GM19239 (cell line): ENCODE results near the gene FRAS1.
"Not testable (repeated sequence)": the region's sequence is repeated elsewhere in the genome, so short reads cannot be mapped to it uniquely, and the experiment has no call there.

Source experiments
- DNase-seq: peaks from one replicate; pipeline ENCODE4 v3.0.0; 2011; ENCODE audit warnings: low spot score; ENCODE audit not compliant: insufficient read length
- FAIRE-seq: peaks from 2 replicates; lab custom pipeline; 2011; peaks lifted over from hg19 to GRCh38; lab: Jason Lieb, UNC

Gene FRAS1

DNA sequence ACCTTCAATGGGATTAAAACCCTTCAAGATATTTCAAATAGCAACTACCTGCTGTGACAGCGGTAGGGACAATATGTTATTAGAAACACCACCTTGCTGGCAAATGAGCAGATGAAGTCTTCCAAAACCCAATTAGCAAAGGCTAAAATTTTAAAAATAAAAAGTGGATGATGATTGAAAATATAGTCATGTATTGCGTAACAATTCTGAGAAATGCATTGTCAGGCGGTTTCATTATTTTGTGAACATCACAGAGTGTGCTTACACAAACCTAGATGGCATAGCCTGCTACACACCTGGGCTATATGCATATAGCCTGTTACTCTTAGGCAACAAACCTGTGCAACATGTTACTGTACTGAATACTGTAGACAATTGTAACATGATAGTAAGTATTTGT is 403.2 kb downstream of the FRAS1 start:
- DNase-seq (no peak), FAIRE-seq (no peak)

DNA sequence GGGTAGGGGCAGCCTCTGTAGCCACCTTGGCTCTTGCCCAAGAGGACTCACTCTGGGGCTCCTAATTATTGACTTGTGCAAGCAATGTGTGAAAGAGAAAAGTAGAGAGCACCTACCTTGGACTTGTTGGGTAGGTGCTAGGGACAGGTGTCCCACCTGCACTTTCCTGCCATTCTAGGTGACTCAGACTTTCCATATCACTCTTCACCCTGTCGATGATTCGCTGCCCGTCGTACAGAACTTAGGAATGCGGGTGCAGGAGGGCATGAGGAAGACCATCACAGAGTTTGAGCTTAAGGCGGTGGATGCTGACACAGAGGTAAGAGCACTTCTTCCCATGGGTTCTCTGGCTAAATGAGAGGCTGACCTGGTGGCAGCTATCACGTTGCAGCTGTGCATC is 407.1 kb downstream of the FRAS1 start:
- FAIRE-seq: no peak
- DNase-seq: no peak

DNA sequence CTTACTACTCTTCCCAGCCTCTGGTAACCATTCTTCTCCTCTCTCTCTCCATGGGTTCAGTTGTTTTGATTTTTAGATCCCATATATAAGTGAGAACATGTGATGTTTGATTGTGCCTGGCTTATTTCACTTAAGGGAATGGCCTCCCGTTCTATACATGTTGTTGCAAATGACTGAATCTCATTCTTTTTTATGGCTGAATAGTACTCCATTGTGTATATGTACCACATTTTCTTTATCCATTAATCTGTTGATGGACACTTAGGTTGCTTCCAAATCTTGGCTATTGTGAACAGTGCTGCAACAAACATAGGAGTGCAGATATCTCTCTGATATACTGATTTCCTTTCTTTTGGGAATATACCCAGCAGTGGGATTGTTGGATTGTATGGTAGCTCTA is 410.1 kb downstream of the FRAS1 start:
- not testable (repeated sequence) for DNase-seq, FAIRE-seq

DNA sequence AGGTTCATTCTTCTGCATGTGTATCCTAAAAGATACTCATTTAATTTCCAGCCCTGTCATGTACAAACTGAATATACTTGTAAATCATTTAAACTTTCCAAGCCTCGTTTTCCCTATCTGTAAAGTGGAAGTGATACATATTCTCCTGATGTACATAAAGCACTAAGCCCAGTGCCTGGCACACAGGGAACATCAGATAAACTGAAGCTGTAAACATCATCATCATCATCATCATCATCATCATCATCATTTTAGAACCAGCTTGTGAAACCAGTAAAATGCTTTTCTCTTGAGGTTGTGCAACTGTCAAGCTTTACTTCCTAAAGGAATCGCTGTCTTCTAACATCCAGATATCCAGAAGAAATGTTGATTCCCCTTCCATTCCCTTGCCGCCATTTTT is 411.1 kb downstream of the FRAS1 start:
- FAIRE-seq (no peak), DNase-seq (no peak)

DNA sequence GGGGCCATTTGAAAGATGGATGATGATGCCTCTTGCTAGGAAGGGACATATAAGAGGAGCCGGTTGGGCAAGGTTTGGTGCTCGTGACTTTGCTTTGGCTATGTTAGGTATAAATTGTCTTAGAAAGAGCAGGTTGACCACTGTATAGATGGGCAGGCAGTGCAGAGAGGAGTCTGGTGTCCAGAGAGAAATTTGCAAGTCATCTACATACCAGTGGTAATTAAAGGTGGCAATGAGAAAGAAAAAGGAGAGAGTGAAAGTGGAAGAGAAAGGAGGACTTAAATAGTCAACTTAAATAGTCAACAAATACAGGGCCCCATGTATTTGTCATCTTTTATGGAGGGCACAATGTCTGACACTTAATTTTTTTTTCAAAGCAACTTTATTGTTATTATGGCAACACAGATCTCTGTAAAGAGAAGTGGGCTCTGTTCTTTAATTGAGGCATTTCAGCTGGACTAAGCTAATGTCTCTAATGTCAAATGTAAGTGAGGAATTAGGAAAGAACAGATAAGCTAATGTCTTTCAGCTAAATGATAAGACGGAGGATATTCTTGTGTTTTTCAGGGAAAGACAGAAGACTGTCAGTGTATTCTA is 419.1 kb downstream of the FRAS1 start:
- no peak for FAIRE-seq

DNA sequence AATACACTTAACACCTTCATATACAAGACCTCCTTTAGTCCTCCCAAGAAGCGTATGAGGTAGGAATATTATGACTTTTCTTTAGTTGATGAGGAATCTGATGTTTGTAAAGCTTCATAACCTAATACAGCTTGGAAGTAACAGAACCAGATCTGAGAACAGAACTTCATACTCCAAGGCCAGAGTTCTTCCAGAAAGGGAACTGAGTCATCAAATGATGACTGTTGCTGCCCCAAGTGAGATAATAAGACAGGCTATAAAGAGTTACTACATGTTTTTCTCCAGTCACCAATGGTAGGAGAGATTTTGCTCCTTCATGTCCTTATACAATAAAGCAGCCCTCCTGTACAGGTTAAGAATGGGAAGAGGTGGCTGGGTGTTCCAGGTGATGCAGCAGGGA is 420.2 kb downstream of the FRAS1 start:
- DNase-seq (no peak), FAIRE-seq (no peak)

More for the DNA sequence above, 419.1 kb downstream of the FRAS1 start:
- no peak for DNase-seq

DNA sequence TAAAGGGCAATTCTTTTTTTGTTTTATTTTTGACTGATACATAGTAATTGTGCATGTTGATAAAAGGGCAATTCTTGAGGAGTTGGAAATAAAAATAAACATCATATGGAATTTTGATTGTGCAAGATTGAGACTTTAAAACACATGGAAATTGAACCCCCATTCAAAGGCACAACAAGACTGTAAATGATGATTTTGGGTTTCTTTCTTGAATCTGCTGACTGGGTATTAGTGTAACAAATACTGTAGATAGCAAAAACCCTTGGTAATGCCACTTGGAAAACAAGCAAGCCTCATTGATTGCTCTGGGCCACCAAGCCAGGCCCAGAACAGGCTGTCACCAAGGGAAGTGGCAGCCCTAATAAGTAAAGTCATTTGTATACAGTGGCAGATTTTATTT is 421.4 kb downstream of the FRAS1 start:
- FAIRE-seq: no peak
- no peak for DNase-seq

DNA sequence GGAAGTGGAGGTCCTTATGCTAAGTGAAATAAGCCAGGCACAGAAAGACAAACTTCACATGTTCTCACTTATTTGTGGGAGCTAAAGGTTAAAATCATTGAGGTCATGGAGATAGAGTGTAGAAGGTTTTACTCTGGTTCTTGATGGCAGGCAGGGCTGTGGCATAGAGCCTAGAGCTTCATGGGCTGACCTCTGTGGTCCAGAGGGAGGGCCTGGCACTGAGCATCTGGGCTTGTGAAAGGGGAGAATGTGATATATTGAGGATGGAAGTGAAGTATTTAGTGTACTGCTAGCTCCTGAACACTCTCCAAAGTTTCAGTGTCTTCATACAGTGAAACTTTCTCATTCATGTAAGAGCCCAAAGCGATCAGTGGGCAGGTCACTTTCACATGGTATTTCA is 423.2 kb downstream of the FRAS1 start:
- FAIRE-seq (no peak), DNase-seq (no peak)

DNA sequence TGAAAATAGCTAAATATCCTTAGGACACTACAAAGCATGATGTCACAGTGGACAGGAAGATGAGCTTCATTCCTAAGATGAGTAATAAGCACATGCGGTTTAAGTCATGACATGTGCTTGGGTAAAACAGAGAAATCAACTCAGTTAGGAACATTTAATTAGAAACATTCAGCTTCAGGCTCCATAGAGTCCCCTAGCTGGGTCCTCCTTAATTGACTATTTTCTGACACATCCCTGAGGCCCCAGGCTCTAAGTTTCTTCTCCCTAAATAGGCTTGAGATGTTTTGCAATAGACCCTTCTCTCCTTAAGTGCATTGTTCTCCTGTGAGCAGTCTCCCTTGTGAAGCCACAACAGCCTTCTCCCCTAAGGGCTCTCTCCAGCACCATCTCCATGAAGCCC is 424.1 kb downstream of the FRAS1 start:
- DNase-seq (no peak), FAIRE-seq (no peak)

DNA sequence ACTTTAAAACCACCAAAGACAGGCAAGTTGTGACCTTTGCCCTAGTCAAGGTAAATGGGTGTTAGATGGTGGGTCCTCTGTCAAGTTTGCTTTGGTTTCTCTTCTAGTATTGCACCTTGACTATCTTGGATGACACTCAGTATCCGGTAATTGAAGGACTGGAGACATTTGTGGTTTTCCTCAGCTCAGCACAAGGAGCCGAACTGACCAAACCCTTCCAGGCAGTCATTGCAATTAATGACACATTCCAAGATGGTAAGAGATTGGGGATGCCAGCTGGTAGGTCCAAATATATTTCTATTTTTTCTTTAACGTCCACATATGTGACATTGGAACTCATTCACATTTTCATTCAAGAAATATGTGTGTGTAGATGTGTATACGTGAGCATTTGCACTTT is 425.2 kb downstream of the FRAS1 start:
- no peak for FAIRE-seq
- DNase-seq: no peak

DNA sequence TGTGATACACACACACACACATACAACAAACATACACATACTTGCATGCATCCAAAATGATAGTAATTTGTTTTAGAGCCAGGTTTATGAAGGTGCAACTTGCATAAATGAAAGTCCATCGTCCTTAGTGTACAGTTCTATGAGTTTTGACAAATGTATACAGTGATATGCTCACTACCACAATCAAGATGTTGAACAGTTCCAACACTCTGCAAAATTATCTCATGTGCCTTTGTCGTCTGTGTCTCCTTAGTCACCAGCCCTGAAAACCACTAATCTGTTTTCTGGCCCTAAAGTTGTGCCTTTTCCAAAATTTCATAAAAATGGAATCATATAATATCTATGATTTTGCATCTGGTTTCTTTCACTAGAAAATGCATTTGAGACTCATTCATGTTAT is 426.7 kb downstream of the FRAS1 start:
- DNase-seq (no peak), FAIRE-seq (no peak)

DNA sequence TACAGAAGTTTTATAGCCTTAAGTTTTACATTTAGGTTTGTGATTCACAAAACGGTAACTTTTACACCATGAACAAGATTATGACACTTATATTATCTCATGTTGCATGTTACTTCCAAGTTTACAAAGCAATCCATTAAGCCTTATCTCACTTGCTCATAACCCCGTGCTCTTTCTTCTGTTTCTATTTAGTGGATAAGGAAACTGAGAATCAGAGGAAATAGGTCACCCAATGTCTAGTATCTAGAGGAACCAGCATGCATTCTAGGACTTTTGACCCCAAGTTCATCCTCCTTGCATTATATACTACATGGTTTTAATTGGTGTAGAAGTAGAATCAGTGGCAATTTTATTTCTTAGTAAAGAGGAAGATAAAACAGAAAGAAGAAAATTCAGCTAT is 427.5 kb downstream of the FRAS1 start:
- no peak for FAIRE-seq
- no peak for DNase-seq

DNA sequence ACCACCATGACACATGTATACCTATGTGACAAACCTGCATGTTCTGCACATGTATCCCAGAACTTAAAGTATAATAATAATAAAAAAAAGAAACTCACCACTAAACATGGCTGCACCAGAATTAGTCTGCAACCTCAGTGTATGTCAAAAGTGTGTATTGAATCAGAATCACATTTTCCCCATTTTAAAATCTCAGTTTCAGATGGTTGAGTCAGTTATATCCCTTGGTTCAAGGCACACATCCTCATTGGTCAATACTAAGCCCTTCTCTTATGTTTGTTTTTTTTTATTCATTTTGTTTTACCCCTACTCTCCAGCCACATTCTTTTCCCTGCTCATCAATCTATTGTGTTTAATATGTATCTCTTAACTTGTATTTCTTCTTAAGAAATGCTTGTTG is 436.6 kb downstream of the FRAS1 start:
- FAIRE-seq: no peak

DNA sequence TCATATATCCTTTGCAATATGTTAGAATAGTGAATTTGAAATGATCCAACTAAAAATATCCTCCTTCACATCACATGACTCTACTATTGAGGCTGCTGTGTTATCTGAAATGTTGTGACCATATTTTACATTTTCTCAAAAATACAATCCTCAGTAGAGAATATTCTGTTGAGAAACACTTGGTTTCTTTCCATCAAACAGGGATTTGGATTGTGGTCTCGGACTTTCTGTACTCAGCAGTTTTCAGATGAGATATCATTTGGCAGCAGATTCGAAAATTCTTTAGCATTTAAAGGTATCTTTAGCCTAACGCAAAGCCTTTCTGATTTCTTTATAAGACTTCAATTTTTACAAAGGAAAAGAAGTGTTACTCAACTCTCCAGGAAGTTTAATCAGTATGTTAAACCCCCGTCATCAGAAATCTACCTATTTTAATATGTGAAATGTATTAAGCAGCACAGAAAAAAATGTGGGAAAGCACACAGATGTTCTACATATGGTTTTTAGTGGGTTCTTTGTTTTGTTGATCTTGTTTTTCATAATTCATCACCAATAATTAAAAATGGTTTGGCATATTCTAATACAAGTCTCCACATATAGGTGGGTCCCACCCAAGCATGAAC is 439.0 kb downstream of the FRAS1 start:
- peak; percentile 71 for FAIRE-seq

More for the DNA sequence above, 436.6 kb downstream of the FRAS1 start:
- DNase-seq: no peak

DNA sequence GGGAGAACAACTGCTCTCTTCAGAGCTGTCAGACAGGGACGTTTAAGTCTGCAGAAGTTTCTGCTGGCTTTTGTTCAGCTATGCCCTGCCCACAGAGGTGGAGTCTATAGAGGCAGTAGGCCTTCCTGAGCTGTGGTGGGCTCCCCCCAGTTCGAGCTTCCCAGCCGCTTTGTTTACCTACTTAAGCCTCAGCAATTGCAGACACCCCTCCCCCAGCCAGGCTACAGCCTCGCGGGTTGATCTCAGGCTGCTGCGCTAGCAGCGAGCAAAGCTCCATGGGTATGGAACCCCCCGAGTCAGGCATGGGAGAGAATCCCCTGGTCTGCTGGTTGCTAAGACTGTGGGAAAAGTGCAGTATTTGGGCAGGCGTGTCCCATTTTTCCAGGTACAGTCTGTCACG is 449.1 kb downstream of the FRAS1 start:
- DNase-seq, FAIRE-seq: not testable (repeated sequence)

More for the DNA sequence above, 439.0 kb downstream of the FRAS1 start:
- no peak for DNase-seq

DNA sequence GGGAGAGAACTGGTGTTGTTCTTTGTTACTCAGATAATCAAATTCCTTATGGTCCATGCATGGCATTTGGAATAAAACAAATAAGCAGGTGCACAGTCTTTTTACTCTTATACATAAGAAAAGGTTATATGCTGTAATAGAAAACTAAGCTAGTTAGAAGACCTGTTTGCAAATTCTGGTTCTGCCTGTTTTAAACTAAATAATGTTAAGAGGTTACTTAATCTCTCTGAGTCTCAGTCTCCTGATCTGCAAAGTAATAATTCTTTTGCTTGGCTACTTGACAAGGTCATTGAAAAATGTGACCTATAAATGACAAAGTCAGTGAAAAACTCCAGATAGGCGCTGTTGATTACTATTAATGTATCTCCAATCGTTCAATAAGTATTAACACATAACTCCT is 451.9 kb downstream of the FRAS1 start:
- no peak for DNase-seq
- no peak for FAIRE-seq

DNA sequence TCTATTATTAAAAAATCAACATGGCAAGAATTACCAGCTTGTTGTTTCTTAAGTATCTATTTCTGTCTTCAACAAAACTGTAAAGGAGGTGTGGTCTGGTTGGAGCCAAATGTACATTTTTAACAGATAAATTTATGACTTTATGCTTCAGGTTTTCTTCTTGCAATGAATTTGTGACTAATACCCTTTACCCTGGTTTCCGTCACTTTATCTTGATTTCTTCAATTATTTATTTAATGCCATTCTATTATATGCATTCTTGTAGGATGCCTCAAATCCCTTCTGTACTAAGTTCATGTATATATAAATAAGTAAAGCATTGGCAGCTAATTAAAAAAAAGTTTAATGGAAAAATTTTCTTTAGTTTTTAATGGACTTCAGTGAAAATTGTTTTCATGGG is 453.0 kb downstream of the FRAS1 start:
- FAIRE-seq: no peak

DNA sequence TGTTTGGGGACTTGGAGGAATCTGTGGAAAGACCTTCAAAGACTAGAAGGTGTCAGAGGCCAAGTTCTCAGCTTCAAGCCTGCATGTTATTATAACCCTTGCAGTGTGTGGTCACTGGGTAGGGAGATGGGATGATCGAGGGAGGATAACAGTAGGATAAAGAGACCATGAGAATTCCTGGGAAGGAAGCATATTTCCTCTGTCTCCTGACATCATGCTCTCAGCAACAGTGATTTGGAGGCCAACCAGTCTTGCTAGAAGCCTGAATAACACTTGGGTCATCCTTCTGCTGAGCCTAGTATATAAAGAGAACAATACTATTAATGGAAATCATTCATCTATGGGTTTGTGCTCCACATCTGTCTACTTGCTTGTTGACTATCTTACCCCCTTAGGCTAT is 453.6 kb downstream of the FRAS1 start:
- DNase-seq (no peak), FAIRE-seq (no peak)

More for the DNA sequence above, 453.0 kb downstream of the FRAS1 start:
- no peak for DNase-seq

DNA sequence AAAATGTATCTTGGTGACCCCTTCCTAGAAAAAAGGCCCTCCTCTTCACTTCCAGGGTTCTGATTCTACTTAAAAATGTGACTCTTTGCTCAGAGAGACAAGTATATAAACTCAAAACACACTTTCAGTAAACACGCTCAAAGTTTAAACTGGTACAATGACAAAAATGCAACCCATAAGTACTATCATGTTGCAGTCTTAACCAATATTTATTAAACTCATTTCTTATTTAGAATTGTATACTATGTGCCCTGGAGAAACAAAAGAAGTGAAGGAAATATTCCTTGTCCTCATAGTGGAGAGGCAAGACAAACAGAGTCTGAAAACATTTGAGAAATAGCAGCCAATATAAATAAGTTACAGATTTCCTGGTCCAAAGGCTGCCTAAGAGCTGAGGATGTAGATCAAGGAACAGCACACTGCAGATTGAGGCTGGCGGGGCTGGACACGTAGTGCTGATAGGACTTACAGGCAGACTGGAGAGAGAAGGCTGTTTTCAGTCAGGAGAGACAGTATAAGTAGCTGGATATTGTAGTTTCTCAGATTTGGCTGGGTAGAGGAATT is 455.3 kb downstream of the FRAS1 start:
- no peak for FAIRE-seq
- no peak for DNase-seq

DNA sequence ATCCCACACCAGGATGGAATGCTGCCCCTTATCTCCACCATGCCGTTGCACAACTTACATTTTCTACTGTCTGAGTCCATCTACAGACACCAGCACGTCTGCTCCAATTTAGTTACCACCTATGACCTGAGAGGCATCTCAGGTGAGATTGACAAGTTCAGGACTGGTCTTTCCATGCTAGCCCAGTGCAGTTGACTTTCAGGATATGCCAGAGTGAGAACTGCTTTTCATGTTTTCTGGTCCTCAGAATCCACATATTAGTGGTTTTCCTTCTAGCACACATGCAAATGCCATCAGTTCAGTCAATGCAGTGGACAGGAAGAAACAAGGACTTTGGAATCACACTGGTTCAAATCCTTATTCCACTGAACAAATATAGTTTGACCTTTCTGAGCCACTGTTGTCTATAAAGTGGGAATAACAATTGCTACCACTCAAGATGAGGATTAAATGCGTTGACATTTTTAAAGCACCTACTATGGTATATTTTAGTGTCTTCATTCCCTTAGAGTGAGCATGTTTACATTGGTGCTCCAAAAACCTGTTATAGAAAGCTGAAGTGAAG is 456.4 kb downstream of the FRAS1 start:
- FAIRE-seq: no peak
- DNase-seq: no peak

DNA sequence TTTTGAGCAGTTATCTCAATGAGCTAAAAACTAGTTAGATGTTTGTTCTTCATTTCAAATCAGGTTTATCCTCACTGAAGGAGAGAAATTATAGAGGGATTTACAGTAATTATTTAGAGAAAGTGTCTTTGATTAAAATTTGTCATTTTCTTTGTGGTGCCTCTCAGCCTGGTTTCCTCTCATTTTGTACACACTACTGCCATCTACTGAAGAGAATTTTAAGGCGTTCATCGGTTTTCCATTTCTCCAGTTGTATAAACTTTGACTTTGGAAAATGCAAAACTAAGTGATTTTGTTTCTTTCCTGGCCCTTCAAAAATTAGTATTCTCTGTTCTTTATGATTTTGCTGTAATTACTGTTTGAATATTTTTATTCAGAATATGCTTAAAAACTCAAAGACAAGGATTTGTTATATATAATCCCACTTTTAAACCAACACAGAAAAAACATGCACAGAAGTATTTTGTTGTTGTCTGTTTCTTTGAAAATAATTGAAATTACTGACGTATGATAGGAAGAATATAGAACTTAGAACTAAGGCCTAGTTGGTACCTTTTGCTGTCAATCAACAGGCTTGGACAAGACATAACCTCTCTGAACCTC is 460.0 kb downstream of the FRAS1 start:
- FAIRE-seq (peak; percentile 37), DNase-seq (no peak)
